BE2C (cell line): ENCODE data around the gene ZNF335.
"Not testable (repeated sequence)": the region's sequence is repeated elsewhere in the genome, so short reads cannot be mapped to it uniquely, and the experiment has no call there.

Experiments used
- DNase-seq: peaks from one replicate; pipeline ENCODE4 v3.0.0-alpha.2; 2020
- H3K27me3 ChIP-seq: fragments of 250-450 bp; sonication (Bioruptor Pico); 2 replicates; pipeline ENCODE4 v1.5.1; 2020; ENCODE audit warnings: mild to moderate bottlenecking
- H3K36me3 ChIP-seq: fragments of 250-450 bp; sonication (Bioruptor Pico); 2 replicates; pipeline ENCODE4 v1.5.1; 2020; ENCODE audit warnings: mild to moderate bottlenecking
- H3K4me1 ChIP-seq: fragments of 250-450 bp; sonication (Bioruptor Pico); 2 replicates; pipeline ENCODE4 v1.5.1; 2020
- H3K4me3 ChIP-seq: 2 replicates; pipeline ENCODE4 v1.5.1; 2011; ENCODE audit warnings: low read depth, low read length
- H3K9me3 ChIP-seq: fragments of 250-450 bp; sonication (Bioruptor Pico); 2 replicates; pipeline ENCODE4 v1.5.1; 2020
- CTCF ChIP-seq: IDR thresholded peaks from 2 replicates; pipeline ENCODE4 v1.5.1; 2012; ENCODE audit warnings: mild to moderate bottlenecking, low read depth, low read length

The ZNF335 gene

DNA sequence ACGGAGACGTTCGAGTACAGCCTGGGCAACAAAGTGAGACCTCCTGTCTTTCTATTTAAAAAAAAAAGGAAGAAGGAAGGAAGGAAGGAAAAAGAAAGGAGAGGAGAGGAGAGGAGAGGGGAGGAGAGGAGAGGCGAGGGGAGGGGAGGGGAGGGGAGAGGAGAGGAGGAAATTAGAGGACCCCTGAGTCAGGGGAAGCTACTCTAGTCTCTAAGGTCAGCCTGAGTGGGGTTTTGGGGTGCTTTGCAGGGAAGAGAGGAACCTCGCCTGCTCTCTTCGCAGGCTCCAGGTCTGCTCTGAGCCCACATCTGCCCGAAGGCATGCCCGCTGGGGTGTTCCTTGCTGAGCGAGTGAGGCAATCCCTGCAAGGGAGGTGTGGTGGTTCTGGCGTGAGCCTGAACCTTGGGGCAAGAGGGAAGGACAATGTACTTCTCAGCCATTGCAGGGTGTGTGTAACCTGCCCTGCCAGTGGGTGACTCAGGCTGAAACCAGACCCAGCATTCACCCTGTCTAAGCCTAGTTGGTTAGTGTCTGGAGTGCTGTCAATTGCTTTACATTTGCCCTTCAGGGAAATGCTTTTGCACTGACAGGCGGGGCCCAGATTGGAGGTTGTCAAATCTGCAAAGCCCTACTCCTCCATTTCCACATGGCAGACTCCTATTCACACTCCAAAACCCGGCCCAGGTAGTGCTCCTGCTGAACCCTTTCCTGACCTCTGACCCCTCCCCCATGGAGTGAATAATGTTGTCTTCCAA is 21.4 kb upstream of the ZNF335 start:
- Histone ChIP-seq H3K9me3 (no peaks in the 10 kb centered on the region), H3K4me1 (no peaks in the 10 kb centered on the region), H3K27me3 (no peaks in the 10 kb centered on the region), H3K36me3 (no peaks in the 10 kb centered on the region), H3K4me3 (no peak overlapping the region)
- DNase-seq = peak; percentile 41
- no peak for TF ChIP-seq CTCF

DNA sequence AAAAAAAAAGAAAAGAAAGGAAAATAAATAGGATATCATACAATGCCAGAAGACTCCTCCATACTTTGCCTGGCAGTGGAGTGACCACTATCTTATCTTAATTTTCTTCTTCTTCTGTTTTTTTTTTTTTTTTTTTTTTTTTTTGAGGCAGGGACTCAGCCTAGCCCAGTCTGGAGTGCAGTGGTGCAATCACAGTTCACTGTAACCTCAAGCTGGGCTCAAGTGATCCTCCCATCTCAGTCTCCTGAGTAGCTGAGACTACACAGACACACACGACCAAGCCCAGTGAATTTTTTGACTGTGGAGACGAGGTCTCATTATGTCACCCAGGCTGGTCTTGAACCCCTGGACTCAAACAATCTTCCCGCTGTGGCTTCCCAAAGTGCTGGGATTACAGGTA is 19.6 kb upstream of the ZNF335 start:
- no peaks in the 10 kb centered on the region for H3K9me3 ChIP-seq
- H3K36me3 ChIP-seq = no peaks in the 10 kb centered on the region
- no peak overlapping the region for H3K4me3 ChIP-seq
- DNase-seq = no peak
- no peaks in the 10 kb centered on the region for H3K4me1 ChIP-seq
- H3K27me3 ChIP-seq = no peaks in the 10 kb centered on the region
- TF ChIP-seq CTCF = no peak

DNA sequence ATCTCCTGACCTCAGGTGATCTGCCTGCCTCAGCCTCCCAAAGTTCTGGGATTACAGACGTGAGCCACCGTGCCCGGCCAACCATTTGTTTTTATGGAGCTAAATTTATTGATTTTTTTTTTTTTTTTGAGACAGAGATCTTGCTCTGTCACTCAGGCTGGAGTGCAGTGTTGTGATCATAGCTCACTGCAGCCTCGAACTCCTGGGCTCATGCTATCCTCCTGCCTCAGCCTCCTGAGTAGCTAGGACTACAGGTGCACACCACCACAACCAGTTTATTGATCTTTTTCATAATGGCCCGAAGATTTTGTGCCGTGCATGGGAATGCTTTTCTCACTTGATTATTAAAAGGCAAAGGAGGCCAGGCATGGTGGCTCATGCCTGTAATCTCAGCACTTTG is 16.8 kb upstream of the ZNF335 start:
- H3K36me3 ChIP-seq, H3K4me1 ChIP-seq, DNase-seq, H3K27me3 ChIP-seq, H3K4me3 ChIP-seq, H3K9me3 ChIP-seq: not testable (repeated sequence)

- Histone ChIP-seq H3K36me3 (no peaks in the 10 kb centered on the region), H3K4me3 (no peak overlapping the region), H3K27me3 (no peaks in the 10 kb centered on the region), H3K9me3 (no peaks in the 10 kb centered on the region), H3K4me1 (no peaks in the 10 kb centered on the region)
- peak; percentile 92 for TF ChIP-seq CTCF
- peak; percentile 88 for DNase-seq
Observed at GRCh38 chr20:45987108-45987780, 15.2 kb upstream of the ZNF335 start.

GRCh38 chr20:45985573-45985972 is 13.6 kb upstream of the ZNF335 start:
- no peak for DNase-seq
- Histone ChIP-seq H3K4me3 (no peak overlapping the region), H3K4me1 (no peaks in the 10 kb centered on the region), H3K9me3 (no peaks in the 10 kb centered on the region), H3K27me3 (no peaks in the 10 kb centered on the region), H3K36me3 (no peaks in the 10 kb centered on the region)
- no peak for TF ChIP-seq CTCF

GRCh38 chr20:45983279-45983743 is 11.3 kb upstream of the ZNF335 start:
- Histone ChIP-seq H3K4me1 (no peaks in the 10 kb centered on the region), H3K9me3 (no peaks in the 10 kb centered on the region), H3K4me3 (no peak overlapping the region), H3K27me3 (no peaks in the 10 kb centered on the region), H3K36me3 (no peaks in the 10 kb centered on the region)
- no peak for DNase-seq
- no peak for TF ChIP-seq CTCF
